Activated CD4-positive, alpha-beta T cell treated with anti-CD3 and anti-CD28 coated beads, Interleukin-2, amount 50 U/mL, for 24 hours (primary cell): Measurements from ENCODE around the gene SHMT1.
"Not testable (repeated sequence)": the region's sequence is repeated elsewhere in the genome, so short reads cannot be mapped to it uniquely, and the experiment has no call there.

Experiments used
- DNase-seq, 2 donors: peaks; one replicate each; pipeline ENCODE4 v3.0.0-alpha.2; 2020; ENCODE audit warnings: low read depth in 1 of 2, low spot score in 1 of 2

The SHMT1 gene

DNA sequence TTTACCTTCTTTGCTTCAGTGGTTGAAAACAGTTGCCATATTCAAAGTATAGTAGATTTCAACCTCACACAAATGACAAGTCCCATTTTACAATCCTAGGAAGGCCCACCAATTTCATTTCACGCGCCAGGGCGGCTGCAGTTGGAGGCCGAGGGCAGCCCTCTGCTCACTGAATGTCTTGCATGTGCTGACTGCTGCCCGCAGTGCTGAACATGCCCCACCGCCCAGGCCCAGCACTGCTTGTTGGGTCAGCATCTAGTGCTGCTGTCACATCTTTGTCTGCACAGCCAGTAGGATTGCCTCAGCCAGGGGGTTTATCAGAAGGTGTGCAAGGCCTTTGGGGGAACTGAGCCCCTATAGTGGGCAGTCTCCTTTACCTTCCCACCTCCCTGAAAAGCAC lies 36.8 kb downstream of the SHMT1 start:
- no peak for DNase-seq

DNA sequence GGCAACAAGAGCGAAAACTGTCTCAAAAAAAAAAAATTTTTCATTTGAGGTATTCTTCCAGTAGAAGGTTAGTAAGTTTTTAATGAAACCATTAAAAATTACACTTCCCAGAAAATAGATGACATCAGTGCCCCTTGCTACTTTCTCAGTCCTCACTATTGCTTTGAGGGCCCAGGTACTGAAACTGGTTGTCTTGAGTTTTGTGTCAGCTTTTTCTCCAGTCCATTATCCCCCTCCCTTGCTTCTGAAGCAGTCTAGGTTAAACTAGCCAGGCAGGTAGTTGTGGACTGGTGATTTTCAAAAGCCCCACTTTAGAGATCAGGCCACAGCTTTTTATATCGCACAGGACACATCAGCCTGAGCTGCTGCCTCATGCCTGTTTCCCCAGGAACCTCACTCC lies 37.3 kb downstream of the SHMT1 start:
- no peak for DNase-seq

DNA sequence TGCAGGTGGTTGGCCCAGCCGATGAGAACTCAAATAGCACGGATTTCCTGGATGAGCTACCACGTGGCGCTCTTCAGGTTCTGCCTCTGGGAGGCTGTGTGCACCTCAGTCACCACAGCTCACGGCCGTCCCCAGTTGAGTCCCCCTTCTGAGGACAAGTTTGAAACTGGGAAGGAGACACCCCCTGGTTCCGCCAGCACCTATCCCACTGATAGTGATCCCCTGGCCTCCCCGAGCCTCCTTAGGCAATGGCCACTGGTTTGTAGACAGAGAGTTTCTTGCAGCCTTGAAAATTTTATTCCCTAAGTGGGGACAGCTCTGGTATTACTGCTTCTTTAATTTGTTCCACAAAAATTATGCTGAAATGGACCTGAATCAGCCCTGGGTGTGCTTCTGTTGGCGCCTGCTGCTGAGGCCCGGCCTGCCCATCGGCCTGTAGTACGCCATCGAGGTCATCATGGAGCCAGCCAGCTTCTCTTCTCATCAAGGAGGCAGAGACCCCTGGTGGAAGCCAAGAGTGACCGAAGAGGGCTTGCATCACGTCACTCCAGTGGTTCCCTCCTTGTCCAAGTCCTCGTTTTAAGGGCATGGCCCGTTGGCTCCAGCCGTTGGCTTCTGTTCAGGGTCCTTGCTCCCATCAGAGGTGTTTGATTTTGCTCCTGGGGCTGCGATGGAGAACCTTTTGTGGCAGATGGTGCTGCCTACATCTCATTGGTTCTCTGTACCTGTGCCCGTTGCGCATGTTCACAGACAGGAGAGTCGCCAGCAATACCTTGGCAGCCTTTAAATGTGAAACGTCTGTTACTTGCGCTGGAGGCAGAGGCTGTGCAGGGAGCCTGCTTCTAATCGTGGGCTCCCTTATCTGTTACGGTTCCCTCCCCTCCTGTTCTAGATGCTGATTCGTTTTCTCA lies 39.0 kb downstream of the SHMT1 start:
- DNase-seq = no peak

DNA sequence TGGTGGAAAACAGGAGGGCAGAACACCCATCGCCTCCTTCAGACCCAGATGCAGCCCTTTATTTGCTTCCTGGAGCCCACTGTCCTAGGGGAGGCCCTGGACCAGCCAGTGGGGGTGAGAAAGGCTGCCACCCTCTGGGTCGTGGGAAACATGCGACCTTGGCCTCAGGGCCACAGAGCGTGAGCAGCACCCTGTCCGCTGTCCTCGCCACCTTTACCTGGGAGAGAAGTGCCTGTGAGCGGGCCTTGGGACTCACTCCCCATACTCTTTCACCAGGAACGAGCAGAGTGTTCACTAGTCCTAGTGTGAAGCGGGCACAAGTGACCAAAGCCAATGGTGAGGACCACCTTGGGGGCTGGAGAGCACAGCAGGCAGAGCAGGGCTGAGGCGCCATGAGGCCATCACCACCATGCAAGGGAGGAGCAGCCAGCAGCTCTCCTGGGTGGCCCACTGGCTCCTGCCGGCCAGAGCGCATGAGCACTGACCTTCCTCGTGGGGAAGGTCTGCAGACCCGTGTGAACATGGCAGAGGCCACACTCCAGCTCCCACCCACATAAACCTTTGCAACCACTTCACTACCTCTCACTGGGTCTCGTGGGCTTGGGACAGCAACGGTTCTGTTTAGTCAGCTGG lies 39.7 kb downstream of the SHMT1 start:
- DNase-seq = no peak

DNA sequence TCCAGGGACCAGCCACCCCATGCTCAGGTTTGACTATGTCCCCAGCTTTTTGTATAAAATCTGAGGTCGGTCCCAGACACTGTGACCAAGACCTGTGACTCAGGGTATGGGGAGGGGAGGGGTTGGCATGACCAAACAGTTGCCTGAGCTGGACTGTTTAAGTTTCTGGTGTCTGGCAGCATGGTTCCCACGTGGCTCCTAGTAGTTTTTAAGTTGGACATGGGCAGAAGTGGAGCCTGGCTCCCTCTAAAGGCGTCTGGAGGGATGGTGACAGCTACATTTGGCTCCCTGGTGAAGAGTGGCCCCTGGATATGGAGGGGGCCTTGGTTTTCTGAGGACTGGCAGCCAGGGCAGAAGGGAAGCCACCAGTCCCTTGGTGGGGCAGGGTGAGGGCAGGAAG lies 40.3 kb downstream of the SHMT1 start:
- DNase-seq = no peak

DNA sequence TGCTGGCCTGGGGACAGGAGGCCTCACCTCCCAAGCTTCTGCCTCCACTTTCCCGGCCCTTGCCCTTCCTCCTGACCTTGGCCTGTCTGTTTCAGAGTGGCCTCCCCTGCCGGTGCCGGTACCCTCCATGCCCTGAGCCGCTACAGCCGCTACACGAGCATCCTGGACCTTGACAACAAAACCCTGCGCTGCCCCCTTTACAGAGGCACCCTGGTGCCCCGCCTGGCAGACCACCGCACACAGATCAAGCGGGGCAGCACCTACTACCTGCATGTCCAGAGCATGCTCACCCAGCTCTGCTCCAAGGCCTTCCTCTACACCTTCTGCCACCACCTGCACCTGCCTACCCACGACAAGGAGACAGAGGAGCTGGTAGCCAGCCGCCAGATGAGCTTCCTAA lies 40.8 kb downstream of the SHMT1 start:
- no peak for DNase-seq

DNA sequence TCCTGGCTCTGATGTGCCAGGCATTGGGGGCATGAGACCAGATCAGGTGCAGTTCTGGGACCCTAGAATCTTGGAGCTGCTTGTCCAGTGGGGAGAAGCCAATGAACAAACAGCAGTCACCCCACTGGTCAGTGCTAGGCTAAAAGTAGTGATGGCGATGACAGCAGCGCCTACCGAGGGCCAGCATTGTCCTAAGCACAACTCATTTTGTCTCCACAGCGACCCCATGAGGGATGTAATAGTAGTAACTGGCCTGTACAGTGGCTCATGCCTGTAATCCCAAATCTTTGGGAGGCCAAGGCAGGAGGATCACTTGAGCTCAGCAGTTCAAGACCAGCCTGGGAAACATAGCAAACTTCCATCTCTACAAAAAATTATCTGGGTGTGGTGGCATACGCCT lies 42.0 kb downstream of the SHMT1 start:
- DNase-seq = no peak

DNA sequence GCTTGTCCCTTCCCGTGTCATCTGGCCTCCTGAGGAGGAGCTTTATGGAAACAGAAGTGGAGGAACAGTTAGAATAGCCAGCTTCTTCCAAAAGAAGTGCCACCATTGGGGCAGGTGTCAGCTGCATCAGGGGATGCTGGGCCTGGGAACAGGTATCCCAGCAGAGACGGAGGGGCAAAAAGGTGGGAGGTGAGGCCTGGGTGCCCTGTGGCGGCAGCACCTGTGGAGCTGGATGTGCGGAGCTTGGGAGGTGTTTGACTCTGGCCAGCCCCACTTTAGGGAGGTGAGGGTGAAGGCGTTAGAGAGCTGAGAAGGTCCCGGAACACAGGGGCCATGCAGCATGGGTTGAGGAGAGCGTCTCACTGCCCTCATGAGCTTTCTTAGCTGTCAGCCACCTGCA lies 43.0 kb downstream of the SHMT1 start:
- no peak for DNase-seq

DNA sequence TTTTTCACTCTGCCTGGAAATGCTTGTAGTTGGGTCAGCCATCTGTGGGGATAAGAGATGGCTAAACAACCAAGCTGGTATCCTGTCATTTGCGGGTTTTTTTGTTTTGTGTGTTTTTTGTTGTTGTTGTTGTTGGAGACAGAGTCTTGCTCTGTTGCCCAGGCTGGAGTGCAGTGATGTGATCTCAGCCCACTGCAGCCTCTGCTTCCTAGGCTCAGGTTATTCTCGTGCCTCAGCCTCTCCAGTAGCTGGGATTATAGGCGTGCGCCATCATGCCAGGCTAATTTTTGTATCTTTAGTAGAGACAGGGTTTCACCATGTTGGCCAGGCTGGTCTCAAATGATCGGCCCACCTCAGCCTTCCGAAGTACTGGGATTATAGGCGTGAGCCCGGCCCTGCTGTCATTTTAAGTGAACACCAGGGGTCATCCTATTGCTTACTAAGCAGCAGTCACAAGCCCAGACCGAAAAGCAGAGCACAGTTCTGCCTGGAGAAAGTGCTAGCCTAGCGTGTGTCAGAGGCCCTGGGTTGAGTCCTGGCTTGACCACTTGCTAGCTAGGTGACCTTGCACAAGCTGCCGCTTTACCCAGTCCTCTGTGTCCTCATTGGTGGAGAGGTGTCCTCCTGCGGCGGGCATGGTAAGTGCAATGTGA lies 43.6 kb downstream of the SHMT1 start:
- DNase-seq = no peak

DNA sequence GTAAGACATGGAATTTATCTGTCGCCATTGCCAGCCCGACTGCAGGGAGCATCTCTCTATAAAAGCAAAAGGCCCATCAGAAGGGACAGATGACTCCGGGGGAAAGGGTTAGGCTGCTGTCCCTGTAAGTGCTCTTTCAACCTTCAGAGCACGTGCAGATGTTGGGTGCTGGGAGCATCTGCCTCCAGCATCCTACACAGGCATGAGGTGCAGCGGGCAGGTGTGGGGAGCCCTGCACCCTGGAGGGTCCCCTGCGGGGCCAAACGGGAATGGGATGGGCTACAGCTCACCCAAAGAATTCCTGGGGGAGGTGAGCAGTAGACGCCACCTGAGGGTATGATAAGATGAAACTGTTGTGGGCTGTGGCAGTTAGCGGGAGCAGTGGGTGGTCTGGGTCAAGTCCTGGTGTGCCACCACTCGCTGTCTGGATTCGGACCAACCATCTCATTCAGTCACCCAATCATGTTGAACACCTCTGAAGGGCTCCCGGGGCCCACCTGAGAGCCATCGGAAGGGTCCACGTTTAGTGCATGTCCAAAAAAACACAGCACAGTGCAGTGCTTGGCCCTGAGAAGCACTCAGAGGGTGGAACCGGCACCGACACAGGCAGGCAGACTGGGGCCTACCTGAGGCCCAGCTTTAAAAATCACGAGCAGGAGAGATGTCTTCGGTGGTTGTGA lies 44.4 kb downstream of the SHMT1 start:
- DNase-seq = no peak

DNA sequence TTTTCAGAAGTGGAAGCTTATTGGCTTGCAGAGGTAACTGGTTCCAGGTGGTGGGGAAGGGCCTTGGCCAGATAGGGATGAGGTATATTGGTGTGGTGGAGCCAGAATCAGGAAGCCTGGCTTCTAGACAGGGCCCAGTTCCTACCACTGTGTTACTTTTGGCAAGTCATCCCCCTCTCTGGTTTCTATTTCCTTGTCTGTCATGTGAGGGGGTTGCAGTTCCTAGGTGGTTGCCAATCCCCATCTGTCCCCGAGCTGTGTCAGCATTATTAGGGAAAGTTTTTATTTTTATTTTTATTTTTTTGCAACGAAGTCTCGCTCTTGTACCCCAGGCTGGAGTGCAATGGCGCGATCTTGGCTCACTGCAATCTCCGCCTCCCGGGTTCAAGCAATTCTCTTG lies 45.2 kb downstream of the SHMT1 start:
- DNase-seq = no peak

DNA sequence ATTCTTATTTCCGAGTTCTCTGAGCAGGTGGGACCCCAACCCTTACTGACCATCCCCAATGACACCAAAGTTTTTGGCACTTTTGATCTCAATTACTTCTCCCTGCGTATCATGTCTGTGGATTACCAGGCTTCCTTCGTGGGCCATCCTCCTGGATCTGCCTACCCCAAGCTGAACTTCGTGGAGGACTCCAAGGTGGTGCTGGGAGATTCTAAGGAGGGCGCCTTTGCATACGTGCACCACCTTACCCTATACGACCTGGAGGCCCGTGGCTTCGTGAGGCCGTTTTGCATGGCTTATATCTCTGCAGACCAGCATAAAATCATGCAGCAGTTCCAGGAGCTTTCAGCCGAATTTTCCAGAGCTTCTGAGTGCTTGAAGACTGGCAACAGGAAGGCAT lies 47.4 kb downstream of the SHMT1 start:
- DNase-seq = no peak

DNA sequence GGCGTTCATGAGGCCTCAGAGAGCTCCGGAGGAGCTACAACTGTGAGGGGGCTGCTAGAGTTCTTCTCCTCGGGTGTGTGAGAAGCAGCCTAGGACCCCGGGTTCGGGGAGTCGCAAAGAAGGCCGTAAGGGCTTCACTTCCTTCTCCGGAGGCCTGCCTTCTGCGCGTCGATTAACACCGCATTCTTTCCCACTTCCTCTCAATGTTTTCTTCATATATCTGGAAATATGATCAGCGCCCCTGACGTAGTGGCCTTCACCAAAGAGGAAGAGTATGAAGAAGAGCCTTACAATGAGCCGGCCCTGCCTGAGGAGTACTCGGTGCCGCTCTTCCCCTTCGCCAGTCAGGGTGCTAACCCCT lies 47.8 kb downstream of the SHMT1 start:
- DNase-seq = no peak

DNA sequence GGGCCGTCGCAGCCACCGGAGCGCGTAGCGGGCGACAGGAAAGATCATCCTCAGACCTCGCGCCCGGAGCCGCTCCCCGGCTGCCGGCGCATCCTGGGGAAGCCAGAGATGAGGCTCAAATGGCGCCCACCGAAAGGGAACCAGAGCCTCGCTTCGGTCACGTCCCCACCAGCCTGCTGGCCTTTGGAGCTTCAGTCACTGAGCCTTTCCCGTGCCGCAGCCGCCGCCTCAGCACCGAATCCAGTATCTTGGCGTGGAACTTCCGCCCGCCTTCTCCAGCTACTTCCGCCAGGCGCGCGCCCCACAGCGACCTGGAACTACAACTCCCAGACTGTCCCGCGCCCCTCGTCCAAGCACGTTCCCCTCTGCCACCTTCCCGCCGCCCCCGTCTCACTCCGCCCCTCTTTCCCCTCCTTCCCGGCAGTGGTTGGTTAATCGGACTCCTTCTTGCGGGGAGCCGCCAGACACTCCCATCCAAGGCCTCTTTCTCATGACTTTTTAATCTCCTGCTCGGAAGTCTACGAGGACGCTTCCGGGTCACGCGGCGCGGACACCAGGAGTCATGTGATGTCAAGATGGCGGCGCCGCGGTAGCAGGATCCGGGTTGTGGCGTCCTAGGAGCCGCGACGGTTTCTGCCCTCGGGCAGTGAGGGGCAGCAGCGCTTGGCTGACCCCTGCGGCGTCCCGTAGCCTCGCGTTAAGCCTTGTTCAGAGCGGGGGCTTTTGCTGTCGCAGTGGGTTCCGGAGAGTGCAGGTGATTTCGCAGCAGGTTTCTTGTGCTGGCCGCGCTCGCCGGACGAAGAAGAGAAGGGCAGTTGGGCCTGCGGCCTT lies 48.4 kb downstream of the SHMT1 start, which contains the start of the genes SMCR8 and TOP3A:
Gene SMCR8, plus strand, starts transcription at position 563 of the 831 bp plus-strand sequence. CDS start 497 bp downstream, outside the sequence.
Gene TOP3A, minus strand, starts transcription at position 264 of the 831 bp plus-strand sequence. Its CDS starts 216 bp downstream, at position 48.
- DNase-seq = peak; percentile 97 to 98

DNA sequence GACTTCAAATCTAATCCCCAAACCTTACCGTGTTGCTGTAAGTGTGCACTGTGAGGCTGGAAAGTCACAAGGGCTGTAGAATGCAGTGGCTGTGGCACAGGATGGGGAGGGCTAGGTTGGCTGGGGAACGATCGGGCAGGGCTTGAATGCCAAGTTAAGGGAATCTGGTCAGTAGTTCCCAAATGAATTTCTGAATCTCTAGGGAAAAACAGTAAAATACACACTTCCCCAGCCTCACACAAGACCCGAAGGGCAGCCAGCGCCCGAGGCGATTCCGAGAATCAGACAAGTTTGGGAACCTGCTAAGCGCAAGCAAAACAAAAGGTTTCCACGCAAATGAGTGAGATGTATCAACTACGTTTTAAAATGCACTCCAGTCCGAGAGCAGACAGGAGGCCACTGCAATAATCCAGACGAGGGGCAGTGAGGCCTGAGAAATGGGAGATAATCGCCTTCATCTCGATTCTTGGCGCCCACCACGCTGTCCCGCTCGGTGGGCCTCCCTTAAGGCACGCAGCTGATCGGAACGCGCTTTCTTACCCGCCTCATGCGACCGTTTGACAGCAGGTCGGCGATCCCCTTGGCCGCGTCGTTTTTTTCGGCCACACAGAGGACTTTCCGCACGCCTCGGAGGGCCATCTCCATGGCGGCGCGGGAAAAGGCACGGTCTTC lies 49.2 kb downstream of the SHMT1 start:
- DNase-seq = no peak

DNA sequence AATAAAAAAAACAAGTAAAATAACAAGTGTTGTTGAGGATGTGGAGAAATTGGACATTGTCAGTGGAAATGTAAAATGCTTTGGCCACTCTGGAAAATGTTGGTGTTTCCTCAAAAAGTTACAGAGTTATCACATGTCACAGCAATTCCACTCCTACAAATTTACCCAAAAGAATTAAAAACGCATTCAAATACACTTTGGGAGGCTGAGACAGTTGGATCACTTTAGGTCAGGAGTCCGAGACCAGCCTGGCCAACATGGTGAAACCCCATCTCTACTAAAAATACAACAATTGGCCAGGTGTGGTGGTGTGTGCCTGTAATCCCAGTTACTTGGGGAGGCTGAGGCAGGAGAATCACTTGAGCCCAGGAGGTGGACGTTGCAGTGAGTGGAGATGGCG lies 54.1 kb downstream of the SHMT1 start:
- no peak for DNase-seq

DNA sequence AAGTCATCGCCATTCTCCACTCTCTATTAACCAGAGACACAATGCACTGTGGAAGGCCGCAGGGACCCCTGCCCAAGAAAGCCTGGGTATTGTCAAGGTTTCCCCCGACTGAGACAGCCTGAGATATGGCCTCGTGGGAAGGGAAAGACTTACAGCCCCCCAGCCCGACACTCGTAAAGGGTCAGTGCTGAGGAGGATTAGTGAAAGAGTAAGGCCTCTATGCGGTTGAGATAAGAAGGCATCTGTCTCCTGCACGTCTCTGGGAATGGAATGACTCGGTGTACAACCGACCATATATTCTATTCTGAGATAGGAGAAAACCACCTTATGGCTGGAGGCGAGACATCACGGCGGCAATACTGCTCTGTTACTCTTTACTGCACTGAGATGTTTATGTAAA lies 60.1 kb downstream of the SHMT1 start:
- not testable (repeated sequence) for DNase-seq

DNA sequence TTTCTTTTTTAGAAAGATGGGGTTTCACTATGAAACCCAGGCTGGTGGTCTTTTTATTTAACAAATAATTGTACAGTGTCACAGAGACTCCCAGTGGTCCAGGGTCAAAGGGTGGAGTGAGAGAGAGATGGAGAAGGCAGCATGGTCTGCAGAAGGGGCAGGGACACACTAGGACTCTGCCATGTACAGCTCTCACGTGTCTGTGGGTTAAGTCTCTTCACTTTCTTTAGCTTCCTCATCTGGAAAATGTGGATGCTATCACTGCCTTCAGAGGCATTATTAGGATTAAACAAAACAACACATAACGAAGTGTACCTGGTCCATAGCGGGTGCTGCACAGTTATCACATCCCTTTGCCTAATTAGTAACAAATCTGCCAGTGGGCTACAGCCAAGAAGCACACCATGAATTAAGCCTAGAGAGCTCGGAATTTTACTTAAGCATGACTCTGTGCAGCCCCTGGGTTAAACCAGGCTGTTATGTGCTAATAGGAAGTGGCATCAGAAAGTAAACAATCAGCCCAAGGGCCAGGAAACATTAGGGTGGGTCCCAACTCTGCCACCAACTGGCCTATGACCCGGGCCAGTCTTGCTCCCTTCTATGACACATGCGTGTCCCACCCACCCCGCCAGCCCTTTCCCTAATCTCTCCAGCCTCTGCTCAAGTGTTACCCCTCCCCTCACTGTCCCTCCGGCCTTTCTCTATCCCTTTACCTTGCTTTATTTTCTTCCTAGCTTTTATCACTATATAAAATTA lies 62.4 kb downstream of the SHMT1 start:
- DNase-seq = no peak

DNA sequence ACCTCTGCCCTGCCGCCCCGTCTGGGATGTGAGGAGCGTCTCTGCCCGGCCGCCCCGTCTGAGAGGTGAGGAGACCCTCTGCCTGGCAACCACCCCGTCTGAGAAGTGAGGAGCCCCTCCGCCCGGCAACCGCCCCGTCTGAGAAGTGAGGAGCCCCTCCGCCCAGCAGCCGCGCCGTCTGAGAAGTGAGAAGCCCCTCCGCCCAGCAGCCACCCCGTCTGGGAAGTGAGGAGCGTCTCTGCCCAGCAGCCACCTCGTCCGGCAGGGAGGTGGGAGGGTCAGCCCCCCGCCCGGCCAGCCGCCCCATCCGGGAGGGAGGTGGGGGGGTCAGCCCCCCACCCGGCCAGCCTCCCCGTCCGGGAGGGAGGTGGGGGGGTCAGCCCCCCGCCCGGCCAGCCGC lies 65.3 kb downstream of the SHMT1 start:
- DNase-seq = not testable (repeated sequence)
